Smooth muscle cell (in vitro differentiated cells): Measurements from ENCODE around the gene ACTR2. TPM values are rescaled to one million over a fixed set of nuclear protein-coding genes. Genes with fewer than 3 reads are reported as not detected.

Experiments used
- DNase-seq: peaks from one replicate; lab custom pipeline; 2025; ENCODE audit not compliant: unreplicated experiment; lab: John Stamatoyannopoulos, UW
- H2AFZ ChIP-seq: fragments of 200-600 bp; sonication (generic); 2 replicates; pipeline ENCODE4 v1.6.0; 2016; ENCODE audit warnings: antibody characterized with exemption, low read depth, mild to moderate bottlenecking
- H3F3A ChIP-seq: fragments of 200-600 bp; sonication (generic); 2 replicates; pipeline ENCODE4 v1.6.0; 2017; ENCODE audit warnings: antibody characterized with exemption, low read depth
- H3K27ac ChIP-seq: fragments of 200-600 bp; sonication (generic); 2 replicates; pipeline ENCODE4 v1.5.1; 2016; ENCODE audit warnings: low read depth, mild to moderate bottlenecking
- H3K27me3 ChIP-seq: fragments of 200-600 bp; sonication (generic); 2 replicates; pipeline ENCODE4 v1.6.1; 2016; ENCODE audit warnings: low read depth, mild to moderate bottlenecking
- H3K36me3 ChIP-seq: fragments of 200-600 bp; sonication (generic); 2 replicates; pipeline ENCODE4 v1.5.1; 2016; ENCODE audit warnings: low read depth
- H3K4me1 ChIP-seq: fragments of 200-600 bp; sonication (generic); 2 replicates; pipeline ENCODE4 v1.5.1; 2016; ENCODE audit warnings: low read depth
- H3K4me2 ChIP-seq: fragments of 200-600 bp; sonication (generic); 2 replicates; pipeline ENCODE4 v1.6.0; 2016; ENCODE audit warnings: mild to moderate bottlenecking
- H3K4me3 ChIP-seq: fragments of 200-600 bp; sonication (generic); 2 replicates; pipeline ENCODE4 v1.5.1; 2016; ENCODE audit warnings: mild to moderate bottlenecking
- H3K79me2 ChIP-seq: fragments of 200-600 bp; sonication (generic); 2 replicates; pipeline ENCODE4 v1.6.0; 2016; ENCODE audit warnings: low read depth, mild to moderate bottlenecking
- H3K9ac ChIP-seq: fragments of 200-600 bp; sonication (generic); 2 replicates; pipeline ENCODE4 v1.6.0; 2016; ENCODE audit warnings: low read depth
- H3K9me3 ChIP-seq: fragments of 200-600 bp; sonication (generic); replicated peaks from 2 replicates; pipeline ENCODE4 v1.5.1; 2016; ENCODE audit warnings: low read depth
- H4K20me1 ChIP-seq: fragments of 200-600 bp; sonication (generic); 2 replicates; pipeline ENCODE4 v1.6.0; 2016; ENCODE audit warnings: low read depth
- WGBS: methylation state at CpG from one replicate; pipeline ENCODE4 v1.1.7; 2016; ENCODE audit warnings: low lambda C conversion rate; 5-methylcytosine and 5-hydroxymethylcytosine counted together
- polyA plus RNA-seq: library from polyadenylated mRNA; unstranded; fragments of >200 nt; fragmentation: Nextera tagmentation; extraction: Ambion mirVana; gene quantifications from 2 replicates; pipeline ENCODE4 v1.2.1, GENCODE V29; 2016
- total RNA-seq: library from RNA; depleted of rRNA; stranded (reverse); fragments of >200 nt; gene quantifications from 2 replicates; pipeline ENCODE4 v1.2.3, GENCODE V29; 2014
- TF ChIP-seq, protein P1 (sequence below): fragments of 200-600 bp; sonication (generic); IDR thresholded peaks from 2 replicates; pipeline ENCODE4 v1.5.1; 2017; ENCODE audit warnings: borderline replicate concordance, mild to moderate bottlenecking, antibody characterized with exemption; ENCODE audit not compliant: insufficient read depth, poor library complexity, severe bottlenecking

The ACTR2 gene
- total and polyA plus RNA-seq, 2 experiments from 2014 or later: 108 to 174 TPM

GRCh38 chr2:65186093-65186868 lies 41.4 kb upstream of the ACTR2 start:
- Histone ChIP-seq H3F3A (no peaks in the 10 kb centered on the region), H3K4me3 (no peak overlapping the region), H3K4me1 (no peaks in the 10 kb centered on the region), H3K9ac (no peak overlapping the region), H4K20me1 (no peaks in the 10 kb centered on the region), H3K79me2 (no peaks in the 10 kb centered on the region), H3K36me3 (no peaks in the 10 kb centered on the region), H3K27ac (no peak overlapping the region), H2AFZ (no peak overlapping the region), H3K4me2 (no peak overlapping the region), H3K27me3 (no peaks in the 10 kb centered on the region), H3K9me3 (no peaks in the 10 kb centered on the region)
- DNase-seq: no peak
- 92% methylated on average over 23 of the region's 23 CpGs for WGBS
- TF ChIP-seq, protein P1, sequence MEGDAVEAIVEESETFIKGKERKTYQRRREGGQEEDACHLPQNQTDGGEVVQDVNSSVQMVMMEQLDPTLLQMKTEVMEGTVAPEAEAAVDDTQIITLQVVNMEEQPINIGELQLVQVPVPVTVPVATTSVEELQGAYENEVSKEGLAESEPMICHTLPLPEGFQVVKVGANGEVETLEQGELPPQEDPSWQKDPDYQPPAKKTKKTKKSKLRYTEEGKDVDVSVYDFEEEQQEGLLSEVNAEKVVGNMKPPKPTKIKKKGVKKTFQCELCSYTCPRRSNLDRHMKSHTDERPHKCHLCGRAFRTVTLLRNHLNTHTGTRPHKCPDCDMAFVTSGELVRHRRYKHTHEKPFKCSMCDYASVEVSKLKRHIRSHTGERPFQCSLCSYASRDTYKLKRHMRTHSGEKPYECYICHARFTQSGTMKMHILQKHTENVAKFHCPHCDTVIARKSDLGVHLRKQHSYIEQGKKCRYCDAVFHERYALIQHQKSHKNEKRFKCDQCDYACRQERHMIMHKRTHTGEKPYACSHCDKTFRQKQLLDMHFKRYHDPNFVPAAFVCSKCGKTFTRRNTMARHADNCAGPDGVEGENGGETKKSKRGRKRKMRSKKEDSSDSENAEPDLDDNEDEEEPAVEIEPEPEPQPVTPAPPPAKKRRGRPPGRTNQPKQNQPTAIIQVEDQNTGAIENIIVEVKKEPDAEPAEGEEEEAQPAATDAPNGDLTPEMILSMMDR: no peak

DNA sequence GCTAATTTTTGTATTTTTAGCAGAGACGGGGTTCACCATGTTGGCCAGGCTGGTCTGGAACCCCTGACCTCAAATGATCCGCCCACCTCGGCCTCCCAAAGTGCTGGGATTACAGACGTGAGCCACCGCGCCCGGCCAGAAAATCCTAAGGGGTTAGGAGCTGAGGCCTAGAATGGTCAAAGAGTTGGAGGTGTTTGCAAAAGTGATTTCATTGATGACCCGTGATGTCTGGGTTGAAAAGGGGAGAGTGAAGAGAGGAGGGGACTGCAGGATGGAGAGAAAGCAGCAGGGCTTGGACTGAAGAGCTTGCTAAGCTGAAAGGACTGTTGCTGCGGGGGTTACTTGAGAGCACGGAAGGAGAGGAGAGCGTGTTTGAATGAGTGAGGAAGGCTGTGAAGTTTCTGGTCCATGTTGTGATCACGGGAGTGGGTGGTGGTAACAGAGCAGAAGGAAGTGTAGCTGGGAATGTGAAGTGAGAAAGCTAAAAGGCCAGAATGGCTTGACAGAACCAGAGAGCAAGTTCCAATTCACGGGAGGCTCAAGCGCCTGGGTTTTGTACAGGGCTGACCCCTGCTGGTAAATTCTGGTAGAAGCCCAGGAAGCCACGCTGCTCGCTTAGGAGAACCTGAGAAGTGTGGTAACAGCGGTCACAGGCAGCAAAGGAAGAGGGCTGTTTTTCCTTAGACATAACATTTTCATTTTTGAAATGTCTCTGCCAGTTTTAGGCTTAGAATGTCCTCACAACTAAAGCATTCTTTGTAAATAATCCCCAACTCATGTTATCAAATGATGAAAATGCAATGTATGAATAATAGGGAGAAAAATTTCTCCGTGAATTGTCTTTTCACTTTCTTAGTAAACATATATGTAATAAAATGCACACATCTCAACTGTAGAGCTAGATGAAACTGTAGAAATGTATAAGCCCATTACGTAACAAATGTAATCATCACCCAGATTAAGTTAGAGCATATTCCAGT lies 40.5 kb upstream of the ACTR2 start:
- Histone ChIP-seq H3K9ac (no peak overlapping the region), H3K27me3 (peaks cover 7% of the 10 kb centered on the region), H3K36me3 (no peaks in the 10 kb centered on the region), H3K4me2 (peak overlapping the region; percentile 17), H3K79me2 (no peaks in the 10 kb centered on the region), H3K4me3 (no peak overlapping the region), H3F3A (no peaks in the 10 kb centered on the region), H3K9me3 (no peaks in the 10 kb centered on the region), H2AFZ (peak overlapping the region; percentile 56), H3K27ac (no peak overlapping the region), H4K20me1 (no peaks in the 10 kb centered on the region), H3K4me1 (no peaks in the 10 kb centered on the region)
- DNase-seq: peak; percentile 33
- TF ChIP-seq, protein P1: peak; percentile 70
- 59% methylated on average over 19 of the region's 19 CpGs for WGBS

DNA sequence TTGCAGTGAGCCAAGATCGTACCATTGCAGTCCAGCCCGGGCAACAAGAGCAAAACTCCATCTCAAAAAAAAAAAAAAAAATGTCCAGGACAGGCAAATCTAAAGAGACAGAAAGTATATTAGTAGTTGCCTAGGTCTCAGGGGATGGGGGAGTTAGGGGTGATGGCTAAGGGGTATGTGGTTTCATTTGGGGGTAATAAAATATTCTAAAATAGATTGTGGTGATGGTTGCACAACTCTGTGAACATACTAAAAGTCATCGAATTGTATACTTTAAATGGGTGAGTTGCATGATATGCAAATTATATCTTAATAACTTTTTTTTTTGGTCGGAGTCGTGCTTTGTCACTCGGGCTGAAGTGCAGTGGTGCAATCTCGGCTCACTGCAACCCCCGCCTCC lies 34.2 kb upstream of the ACTR2 start:
- Histone ChIP-seq H3K79me2 (no peaks in the 10 kb centered on the region), H3K4me1 (no peaks in the 10 kb centered on the region), H3K9ac (no peak overlapping the region), H3K9me3 (no peaks in the 10 kb centered on the region), H3K4me3 (no peak overlapping the region), H3K36me3 (no peaks in the 10 kb centered on the region), H3K4me2 (no peak overlapping the region), H3K27me3 (peaks cover 7% of the 10 kb centered on the region), H3F3A (no peaks in the 10 kb centered on the region), H2AFZ (no peak overlapping the region), H4K20me1 (no peaks in the 10 kb centered on the region), H3K27ac (no peak overlapping the region)
- 92% methylated on average over 8 of the region's 8 CpGs for WGBS
- TF ChIP-seq, protein P1: no peak
- DNase-seq: no peak
